SK-N-SH treated with all-trans-retinoic acid at 6 μM for 48 hours (cell line): Measurements from ENCODE around the gene ITPKA.

Experiments used
- ARNTL ChIP-seq: fragments of 450-650 bp; formaldehyde crosslinking; IDR thresholded peaks from 2 replicates; pipeline ENCODE4 v1.5.0; 2020; ENCODE audit warnings: low read depth, mild to moderate bottlenecking, moderate library complexity, borderline replicate concordance
- BACH2 ChIP-seq: fragments of 250-450 bp; sonication (Bioruptor Pico); IDR thresholded peaks from 2 replicates; pipeline ENCODE4 v1.9.0; 2021; ENCODE audit warnings: mild to moderate bottlenecking, borderline replicate concordance
- CREB5 ChIP-seq: fragments of 250-450 bp; sonication (Bioruptor Pico); IDR thresholded peaks from 2 replicates; pipeline ENCODE4 v1.5.1; 2020; ENCODE audit warnings: low read depth, mild to moderate bottlenecking, moderate library complexity
- CSRNP3 ChIP-seq: fragments of 250-450 bp; sonication (Bioruptor Pico); IDR thresholded peaks from 2 replicates; pipeline ENCODE4 v1.5.1; 2021; ENCODE audit warnings: mild to moderate bottlenecking, moderate library complexity
- GLIS3 ChIP-seq: fragments of 250-450 bp; sonication (Bioruptor Pico); IDR thresholded peaks from 2 replicates; pipeline ENCODE4 v1.5.0; 2020; ENCODE audit warnings: mild to moderate bottlenecking, moderate library complexity
- ISL1 ChIP-seq: fragments of 250-450 bp; sonication (Bioruptor Pico); IDR thresholded peaks from 2 replicates; pipeline ENCODE4 v2.1.2; 2022; ENCODE audit warnings: mild to moderate bottlenecking, moderate library complexity
- OSR1 ChIP-seq: fragments of 250-450 bp; sonication (Bioruptor Pico); IDR thresholded peaks from 2 replicates; pipeline ENCODE4 v1.8.0; 2022; ENCODE audit warnings: moderate library complexity, mild to moderate bottlenecking, inconsistent platforms
- PATZ1 ChIP-seq: fragments of 250-450 bp; sonication (Bioruptor Pico); IDR thresholded peaks from 2 replicates; pipeline ENCODE4 v1.8.0; 2020; ENCODE audit warnings: mild to moderate bottlenecking, moderate library complexity, borderline replicate concordance
- POU6F1 ChIP-seq: fragments of 250-450 bp; sonication (Bioruptor Pico); IDR thresholded peaks from 2 replicates; pipeline ENCODE4 v1.8.0; 2021; ENCODE audit warnings: low read depth, mild to moderate bottlenecking, moderate library complexity, borderline replicate concordance
- PPARA ChIP-seq: fragments of 250-450 bp; sonication (Bioruptor Pico); IDR thresholded peaks from 2 replicates; pipeline ENCODE4 v1.5.0; 2020; ENCODE audit warnings: mild to moderate bottlenecking, borderline replicate concordance
- TCF4 ChIP-seq: fragments of 250-450 bp; sonication (Bioruptor Pico); IDR thresholded peaks from 2 replicates; pipeline ENCODE4 v1.8.0; 2021; ENCODE audit warnings: mild to moderate bottlenecking, moderate library complexity, borderline replicate concordance
- ZFP3 ChIP-seq: fragments of 250-450 bp; sonication (Bioruptor Pico); IDR thresholded peaks from 2 replicates; pipeline ENCODE4 v1.5.0; 2020; ENCODE audit warnings: mild to moderate bottlenecking, moderate library complexity
- ZFP30 ChIP-seq: fragments of 450-650 bp; formaldehyde crosslinking; IDR thresholded peaks from 2 replicates; pipeline ENCODE4 v1.5.0; 2022; ENCODE audit warnings: mild to moderate bottlenecking, moderate library complexity
- ZNF565 ChIP-seq: fragments of 450-650 bp; formaldehyde crosslinking; conservative IDR thresholded peaks from 2 replicates; pipeline ENCODE4 v1.5.0; 2020; ENCODE audit warnings: low read depth, mild to moderate bottlenecking, moderate library complexity

GRCh38 chr15:41491889-41492288 is 1.8 kb upstream of the ITPKA start:
- TF ChIP-seq POU6F1 (CRISPR knock-in tag): no peak
- no peak for TF ChIP-seq GLIS3 (CRISPR knock-in tag)
- TF ChIP-seq CREB5: no peak
- no peak for TF ChIP-seq PPARA (CRISPR knock-in tag)
- no peak for TF ChIP-seq BACH2 (CRISPR knock-in tag)
- no peak for TF ChIP-seq ARNTL (CRISPR knock-in tag)
- TF ChIP-seq PATZ1: no peak
- TF ChIP-seq OSR1 (CRISPR knock-in tag): no peak
- no peak for TF ChIP-seq ISL1 (CRISPR knock-in tag)
- no peak for TF ChIP-seq CSRNP3 (CRISPR knock-in tag)
- TF ChIP-seq ZFP3: no peak
- no peak for TF ChIP-seq TCF4
- TF ChIP-seq ZNF565: no peak
- no peak for TF ChIP-seq ZFP30 (CRISPR knock-in tag)
